OCI-LY1 (cell line): ENCODE data around the gene SMARCD2.
"Not testable (repeated sequence)": the region's sequence is repeated elsewhere in the genome, so short reads cannot be mapped to it uniquely, and the experiment has no call there.

Source experiments
- H2AFZ ChIP-seq: fragments of 200-600 bp; sonication (generic), shearing (Covaris generic); 2 replicates; pipeline ENCODE4 v1.6.0; 2014; ENCODE audit warnings: antibody characterized with exemption, mild to moderate bottlenecking, low read length
- H3F3A ChIP-seq: fragments of 200-600 bp; sonication (generic), shearing (Covaris generic); 2 replicates; pipeline ENCODE4 v1.6.0; 2014; ENCODE audit warnings: mild to moderate bottlenecking, antibody characterized with exemption, low read length, moderate library complexity; ENCODE audit not compliant: insufficient read depth
- H3K27ac ChIP-seq: fragments of 200-600 bp; sonication (generic); 2 replicates; pipeline ENCODE4 v1.5.1; 2014; ENCODE audit warnings: low read length, mixed run types, mild to moderate bottlenecking, low read depth; ENCODE audit not compliant: poor library complexity, severe bottlenecking
- H3K27me3 ChIP-seq: fragments of 200-600 bp; sonication (generic); 2 replicates; pipeline ENCODE4 v1.6.0; 2014; ENCODE audit warnings: antibody characterized with exemption, mild to moderate bottlenecking, low read length, moderate library complexity; ENCODE audit not compliant: insufficient read depth
- H3K36me3 ChIP-seq: fragments of 200-600 bp; sonication (generic); 2 replicates; pipeline ENCODE4 v1.6.1; 2014; ENCODE audit warnings: mild to moderate bottlenecking, antibody characterized with exemption, low read length, moderate library complexity, mixed read lengths; ENCODE audit not compliant: insufficient read depth
- H3K4me1 ChIP-seq: fragments of 200-600 bp; sonication (generic); 2 replicates; pipeline ENCODE4 v1.5.1; 2014; ENCODE audit warnings: mild to moderate bottlenecking, low read length, moderate library complexity; ENCODE audit not compliant: insufficient read depth, severe bottlenecking
- H3K4me2 ChIP-seq: fragments of 200-600 bp; sonication (generic), shearing (Covaris generic); 2 replicates; pipeline ENCODE4 v1.6.1; 2014; ENCODE audit warnings: low read length
- H3K4me3 ChIP-seq: fragments of 200-600 bp; sonication (generic); 2 replicates; pipeline ENCODE4 v1.5.1; 2014; ENCODE audit warnings: low read length, low read depth, mild to moderate bottlenecking, mixed read lengths; ENCODE audit not compliant: poor library complexity, severe bottlenecking
- H3K79me2 ChIP-seq: fragments of 200-600 bp; shearing (Covaris generic); 2 replicates; pipeline ENCODE4 v1.6.1; 2016; ENCODE audit warnings: mixed run types, low read length, mixed read lengths; ENCODE audit not compliant: insufficient read depth
- H3K9ac ChIP-seq: fragments of 200-600 bp; sonication (generic), shearing (Covaris generic); 2 replicates; pipeline ENCODE4 v1.6.1; 2014; ENCODE audit warnings: mild to moderate bottlenecking, low read length, mixed read lengths
- H3K9me2 ChIP-seq: fragments of 200-600 bp; sonication (generic), shearing (Covaris generic); 2 replicates; pipeline ENCODE4 v1.6.1; 2014; ENCODE audit warnings: low read depth, mild to moderate bottlenecking, low read length, mixed read lengths
- H3K9me3 ChIP-seq: fragments of 200-600 bp; shearing (Covaris generic); 2 replicates; pipeline ENCODE4 v1.6.1; 2014; ENCODE audit warnings: low read length, mixed read lengths
- H4K20me1 ChIP-seq: fragments of 200-600 bp; sonication (generic), shearing (Covaris generic); 2 replicates; pipeline ENCODE4 v1.6.0; 2016; ENCODE audit warnings: mild to moderate bottlenecking, low read length; ENCODE audit not compliant: insufficient read depth
- CTCF ChIP-seq: fragments of 200-600 bp; sonication (generic), shearing (Covaris generic); IDR thresholded peaks from 2 replicates; pipeline ENCODE4 v1.5.1; 2017; ENCODE audit warnings: mild to moderate bottlenecking, antibody characterized with exemption, low read length, moderate library complexity, mixed read lengths
- EZH2 ChIP-seq: fragments of 200-600 bp; sonication (generic), shearing (Covaris generic); IDR thresholded peaks from 2 replicates; pipeline ENCODE4 v1.8.0; 2017; ENCODE audit warnings: borderline replicate concordance, mixed run types, mild to moderate bottlenecking, antibody characterized with exemption, low read length, moderate library complexity, mixed read lengths

SMARCD2 gene

DNA sequence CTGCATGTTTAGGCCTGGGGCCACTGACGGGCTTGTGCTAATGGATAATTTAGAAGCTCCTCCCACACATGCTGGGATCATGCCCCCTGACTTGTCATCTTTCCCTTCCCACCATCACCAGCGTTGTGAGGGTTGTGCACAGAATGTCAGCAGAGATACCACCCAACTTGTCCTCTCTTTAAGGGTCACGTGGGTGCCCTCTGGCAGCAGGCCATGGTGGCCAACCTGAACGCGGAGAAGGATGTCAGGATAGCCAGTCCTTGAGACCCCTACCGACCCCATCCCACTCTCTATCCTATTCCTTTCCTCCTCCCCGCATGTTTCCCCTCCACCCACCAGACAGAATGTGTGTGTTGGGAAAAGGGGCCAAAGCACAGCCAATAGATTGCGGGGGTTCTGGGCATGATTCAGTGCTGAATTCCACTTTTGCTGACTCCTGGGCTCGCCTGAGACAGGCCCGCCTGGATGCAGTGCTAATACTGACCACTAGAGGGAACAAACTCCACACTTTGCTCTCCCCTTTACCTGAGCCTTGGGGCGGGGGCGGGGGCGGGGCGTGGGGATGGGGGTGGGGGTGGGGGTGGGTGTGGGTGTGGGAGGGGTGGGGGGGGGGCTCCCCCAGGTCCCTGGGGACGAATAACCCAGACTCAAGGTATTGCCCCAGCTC lies 39.6 kb upstream of the SMARCD2 start, which contains the start of gene GH2:
Gene GH2, minus strand, starts transcription at position 10 of the 667 bp plus-strand sequence. CDS start 143 bp downstream, outside the sequence.
- H3K79me2 ChIP-seq, result no peaks in the 10 kb centered on the region
- no peaks in the 10 kb centered on the region for H3F3A ChIP-seq
- H4K20me1 ChIP-seq, result no peaks in the 10 kb centered on the region
- H2AFZ ChIP-seq, result no peak within 1 kb of the TSS
- no peak within 1 kb of the TSS for H3K4me2 ChIP-seq
- no peak within 1 kb of the TSS for H3K9ac ChIP-seq
- no peak for TF ChIP-seq EZH2
- peak; percentile 74 for TF ChIP-seq CTCF
- no peaks in the 10 kb centered on the region for H3K9me2 ChIP-seq
- H3K36me3 ChIP-seq, result no peaks in the 10 kb centered on the region
- no peak within 1 kb of the TSS for H3K4me3 ChIP-seq
- H3K9me3 ChIP-seq, result no peaks in the 10 kb centered on the region
- H3K4me1 ChIP-seq, result no peaks in the 10 kb centered on the region
- no peak within 1 kb of the TSS for H3K27ac ChIP-seq
- H3K27me3 ChIP-seq, result peaks cover 3% of the 10 kb centered on the region; the same call in 1 of the 2 replicates

DNA sequence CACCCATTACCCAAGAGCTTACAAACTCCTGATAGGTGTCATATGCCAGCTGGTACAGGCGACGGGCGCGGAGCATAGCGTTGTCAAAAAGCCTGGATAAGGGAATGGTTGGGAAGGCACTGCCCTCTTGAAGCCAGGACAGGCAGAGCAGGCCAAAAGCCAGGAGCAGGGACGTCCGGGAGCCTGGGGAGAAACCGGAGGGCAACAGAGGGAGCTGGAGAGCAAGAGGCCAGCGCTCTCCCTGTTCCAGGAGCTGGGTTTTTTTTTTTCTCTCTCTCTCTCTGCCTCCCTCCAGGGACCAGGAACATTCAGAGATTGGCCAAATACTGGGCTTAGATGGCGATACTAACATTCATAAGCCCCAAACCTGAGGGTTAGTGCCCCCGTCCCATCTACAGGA lies 38.9 kb upstream of the SMARCD2 start:
- not testable (repeated sequence) for H3K79me2 ChIP-seq, H4K20me1 ChIP-seq, H3K4me2 ChIP-seq, H3K27ac ChIP-seq, H3K9ac ChIP-seq, H3K36me3 ChIP-seq, H3K9me2 ChIP-seq, H3K9me3 ChIP-seq, H2AFZ ChIP-seq, H3F3A ChIP-seq, H3K4me3 ChIP-seq, H3K27me3 ChIP-seq, H3K4me1 ChIP-seq

- peaks cover 7% of the 10 kb centered on the region for H3K27me3 ChIP-seq
- H4K20me1 ChIP-seq, result no peaks in the 10 kb centered on the region
- no peak overlapping the region for H3K4me2 ChIP-seq
- no peak overlapping the region for H2AFZ ChIP-seq
- H3K79me2 ChIP-seq, result no peaks in the 10 kb centered on the region
- no peaks in the 10 kb centered on the region for H3F3A ChIP-seq
- H3K4me3 ChIP-seq, result no peak overlapping the region
- no peaks in the 10 kb centered on the region for H3K9me2 ChIP-seq
- no peaks in the 10 kb centered on the region for H3K36me3 ChIP-seq
- H3K4me1 ChIP-seq, result no peaks in the 10 kb centered on the region
- H3K27ac ChIP-seq, result no peak overlapping the region
- TF ChIP-seq CTCF, result no peak
- no peak for TF ChIP-seq EZH2
- no peak overlapping the region for H3K9ac ChIP-seq
- H3K9me3 ChIP-seq, result no peaks in the 10 kb centered on the region
Measured at GRCh38 chr17:63880706-63881105, 38.2 kb upstream of the SMARCD2 start.

DNA sequence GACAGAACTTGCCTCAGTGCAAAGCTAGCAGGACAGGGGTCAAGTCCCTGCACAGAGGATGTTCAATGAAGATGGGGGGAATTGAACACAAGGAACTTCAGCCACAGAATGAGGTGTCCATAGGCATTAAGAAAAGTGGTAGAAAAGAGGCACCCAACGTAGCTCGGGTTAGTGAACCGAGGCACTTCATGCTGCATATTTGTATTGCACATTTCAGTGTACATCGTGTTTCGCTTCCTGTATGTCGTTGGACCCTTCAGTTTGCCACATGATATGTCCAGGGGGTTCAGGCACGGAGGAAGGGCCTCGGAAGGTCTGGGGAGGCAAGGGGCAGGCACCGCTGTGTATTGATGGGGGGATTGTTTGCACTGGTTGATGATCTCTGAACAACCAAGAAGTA lies 35.9 kb upstream of the SMARCD2 start:
- H3K27me3 ChIP-seq, result not testable (repeated sequence)

GRCh38 chr17:63874693-63875092 lies 32.2 kb upstream of the SMARCD2 start:
- not testable (repeated sequence) for H4K20me1 ChIP-seq, H3K4me3 ChIP-seq, H3F3A ChIP-seq, H3K4me1 ChIP-seq, H3K27me3 ChIP-seq, H3K9me3 ChIP-seq, H3K9me2 ChIP-seq, H2AFZ ChIP-seq, H3K79me2 ChIP-seq, H3K9ac ChIP-seq, H3K27ac ChIP-seq, H3K36me3 ChIP-seq, H3K4me2 ChIP-seq

More for the DNA sequence above, 35.9 kb upstream of the SMARCD2 start:
- H4K20me1 ChIP-seq, H3K9me2 ChIP-seq, H3K27ac ChIP-seq, H2AFZ ChIP-seq, H3K4me1 ChIP-seq, H3K36me3 ChIP-seq, H3F3A ChIP-seq, H3K79me2 ChIP-seq, H3K9ac ChIP-seq, H3K9me3 ChIP-seq, H3K4me3 ChIP-seq: not testable (repeated sequence)
- H3K4me2 ChIP-seq, result peak overlapping the region; percentile 24; the same call in 1 of the 2 replicates

- not testable (repeated sequence) for H3K4me1 ChIP-seq, H3K9me3 ChIP-seq, H3K36me3 ChIP-seq, H3K9me2 ChIP-seq, H3K4me3 ChIP-seq, H3K4me2 ChIP-seq, H3F3A ChIP-seq, H3K9ac ChIP-seq, H4K20me1 ChIP-seq, H2AFZ ChIP-seq, H3K27me3 ChIP-seq, H3K27ac ChIP-seq, H3K79me2 ChIP-seq
Measured at GRCh38 chr17:63874061-63874626, 31.7 kb upstream of the SMARCD2 start.
